Retinal pigment epithelial cell (primary cell): Measurements from ENCODE around the gene EFTUD2.

ENCODE experiments used
- DNase-seq: peaks from one replicate; pipeline ENCODE4 v3.0.0-alpha.2; 2010; ENCODE audit warnings: low read depth
- H3K4me3 ChIP-seq: 2 replicates; pipeline ENCODE4 v1.5.1; 2011; ENCODE audit warnings: mild to moderate bottlenecking, low read length, control low read depth, moderate library complexity
- CTCF ChIP-seq: conservative IDR thresholded peaks from 2 replicates; pipeline ENCODE4 v1.5.1; 2011; ENCODE audit warnings: low read depth, low read length, control low read depth, inconsistent platforms

Gene EFTUD2

GRCh38 chr17:44889003-44889402 lies 10.2 kb downstream of the EFTUD2 start:
- DNase-seq, result no peak
- no peak overlapping the region for H3K4me3 ChIP-seq
- no peak for TF ChIP-seq CTCF

- H3K4me3 ChIP-seq, result no peak overlapping the region
- TF ChIP-seq CTCF, result no peak
- DNase-seq, result no peak
Observed at GRCh38 chr17:44887971-44888954, 11.0 kb downstream of the EFTUD2 start.

- DNase-seq, result no peak
- H3K4me3 ChIP-seq, result no peak overlapping the region
- TF ChIP-seq CTCF, result no peak
Observed at GRCh38 chr17:44887016-44887415, 12.2 kb downstream of the EFTUD2 start.

- no peak for DNase-seq
- no peak for TF ChIP-seq CTCF
- no peak overlapping the region for H3K4me3 ChIP-seq
Observed at GRCh38 chr17:44884941-44885340, 14.3 kb downstream of the EFTUD2 start.

- no peak for TF ChIP-seq CTCF
- H3K4me3 ChIP-seq, result no peak overlapping the region
- DNase-seq, result no peak
Observed at GRCh38 chr17:44881145-44881544, 18.1 kb downstream of the EFTUD2 start.

GRCh38 chr17:44880062-44880461 lies 19.2 kb downstream of the EFTUD2 start:
- TF ChIP-seq CTCF, result no peak
- DNase-seq, result no peak
- H3K4me3 ChIP-seq, result no peak overlapping the region

- TF ChIP-seq CTCF, result no peak
- no peak overlapping the region for H3K4me3 ChIP-seq
- no peak for DNase-seq
Observed at GRCh38 chr17:44879376-44879775, 19.9 kb downstream of the EFTUD2 start.
